SHP77 (cell line): ENCODE measurements around the gene PML.
"Not testable (repeated sequence)": the region's sequence is repeated elsewhere in the genome, so short reads cannot be mapped to it uniquely, and the experiment has no call there.

Experiments
- DNase-seq, 2 experiments: peaks; one replicate each; lab custom pipeline; 2025; lab: John Stamatoyannopoulos, UW

Gene PML

DNA sequence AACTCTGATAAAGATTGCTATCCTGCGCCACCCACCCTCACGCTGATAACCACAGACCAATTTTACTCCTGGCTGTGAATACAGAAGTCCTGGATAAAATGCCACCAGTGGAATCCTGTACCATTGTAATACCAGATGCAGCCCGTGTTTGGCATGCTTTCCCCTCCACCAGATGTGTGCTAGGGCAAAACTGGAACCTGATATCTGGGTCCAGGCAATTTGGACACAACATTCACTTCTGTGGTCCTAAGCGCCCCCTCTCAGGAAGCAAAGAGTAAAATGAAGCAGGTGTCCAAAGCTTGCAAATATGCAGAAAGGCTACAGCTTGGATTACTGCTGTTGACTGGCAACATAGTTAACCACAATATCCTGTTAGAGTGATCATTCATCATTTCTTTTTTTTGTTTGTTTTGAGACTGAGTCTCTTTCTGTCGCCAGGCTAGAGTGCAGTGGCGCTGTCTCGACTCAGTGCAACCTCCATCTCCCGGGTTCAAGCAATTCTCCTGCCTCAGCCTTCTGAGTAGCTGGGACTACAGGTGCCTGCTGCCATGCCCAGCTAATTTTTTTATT is 35.4 kb upstream of the PML start:
- DNase-seq, result peak in 1 of 2 experiments; percentile 21

DNA sequence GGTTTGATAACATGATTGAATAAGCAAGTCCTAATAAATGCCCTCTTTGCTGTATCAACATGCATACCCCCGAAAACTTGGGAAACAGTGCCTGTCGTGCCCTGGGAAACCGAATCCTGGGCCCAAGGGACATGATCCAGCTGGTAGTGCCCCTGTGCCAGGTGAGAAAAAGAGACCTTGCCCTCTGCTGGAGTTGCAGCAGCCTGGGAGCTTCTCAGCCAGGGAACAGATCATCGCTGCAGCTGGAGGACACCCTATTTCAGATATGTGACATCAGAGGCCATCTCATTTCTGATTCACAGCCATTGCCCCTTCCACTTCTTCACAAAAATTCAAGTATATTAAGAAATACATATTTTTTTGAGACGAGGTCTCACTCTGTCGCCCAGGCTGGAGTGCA is 34.7 kb upstream of the PML start:
- DNase-seq, result no peak

GRCh38 chr15:73960472-73961070 is 33.9 kb upstream of the PML start:
- DNase-seq, result not testable (repeated sequence)

DNA sequence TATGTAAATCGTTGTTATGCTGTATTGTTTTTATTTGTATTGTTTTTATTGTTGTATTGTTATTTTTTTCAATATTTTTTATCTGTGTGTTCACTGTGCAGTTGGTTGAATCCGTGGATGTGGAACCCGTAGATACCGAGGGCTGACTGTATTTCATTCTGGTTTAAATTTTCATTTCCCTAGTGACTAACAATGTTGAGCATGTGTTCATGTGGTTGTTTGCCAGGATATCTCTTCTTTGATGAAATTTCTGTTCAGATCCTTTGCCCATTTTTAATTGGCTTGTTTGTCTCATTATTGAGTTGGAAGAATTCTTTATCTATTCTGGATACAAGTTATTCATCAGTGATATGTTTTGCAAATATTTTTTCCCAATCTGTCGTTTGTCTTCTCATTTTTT is 32.1 kb upstream of the PML start:
- no peak for DNase-seq

GRCh38 chr15:73964736-73965093 is 29.8 kb upstream of the PML start:
- DNase-seq, result peak; percentile 59 to 65

DNA sequence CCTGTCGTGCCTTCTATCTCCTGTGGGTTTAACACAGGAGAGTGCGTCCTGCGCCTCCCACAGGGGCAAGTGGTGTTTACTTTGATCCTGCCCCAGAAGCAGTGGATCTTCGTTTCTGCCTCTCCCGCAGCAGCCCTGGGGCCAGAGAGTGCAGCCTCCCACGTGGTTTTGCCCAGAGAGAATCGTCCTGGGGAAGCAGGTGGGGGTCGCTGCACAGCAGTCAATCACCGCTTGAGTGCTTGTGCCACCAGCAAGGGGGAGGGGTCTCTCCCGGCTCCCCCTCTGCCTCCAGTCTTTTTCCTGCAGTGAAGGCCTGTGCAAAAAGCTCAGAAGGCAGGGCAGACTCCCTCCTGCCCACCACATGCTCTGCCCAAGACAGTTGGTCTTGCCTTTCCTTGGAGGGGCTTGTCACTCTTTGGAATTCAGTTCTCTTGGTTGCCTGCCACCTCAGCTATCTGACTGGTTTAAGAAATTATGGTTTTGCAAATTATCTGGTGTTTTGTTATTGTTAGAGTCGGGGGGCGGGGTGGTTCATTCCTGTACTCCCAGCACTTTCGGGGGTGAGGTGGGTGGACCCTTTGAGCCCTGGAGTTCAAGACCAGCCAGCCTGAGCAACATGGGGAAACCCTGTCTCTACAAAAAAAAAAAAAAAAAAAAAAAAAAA is 29.3 kb upstream of the PML start:
- no peak for DNase-seq

GRCh38 chr15:73965758-73966113 is 28.8 kb upstream of the PML start:
- DNase-seq, result no peak

GRCh38 chr15:73968461-73968860 is 26.1 kb upstream of the PML start:
- DNase-seq, result no peak

DNA sequence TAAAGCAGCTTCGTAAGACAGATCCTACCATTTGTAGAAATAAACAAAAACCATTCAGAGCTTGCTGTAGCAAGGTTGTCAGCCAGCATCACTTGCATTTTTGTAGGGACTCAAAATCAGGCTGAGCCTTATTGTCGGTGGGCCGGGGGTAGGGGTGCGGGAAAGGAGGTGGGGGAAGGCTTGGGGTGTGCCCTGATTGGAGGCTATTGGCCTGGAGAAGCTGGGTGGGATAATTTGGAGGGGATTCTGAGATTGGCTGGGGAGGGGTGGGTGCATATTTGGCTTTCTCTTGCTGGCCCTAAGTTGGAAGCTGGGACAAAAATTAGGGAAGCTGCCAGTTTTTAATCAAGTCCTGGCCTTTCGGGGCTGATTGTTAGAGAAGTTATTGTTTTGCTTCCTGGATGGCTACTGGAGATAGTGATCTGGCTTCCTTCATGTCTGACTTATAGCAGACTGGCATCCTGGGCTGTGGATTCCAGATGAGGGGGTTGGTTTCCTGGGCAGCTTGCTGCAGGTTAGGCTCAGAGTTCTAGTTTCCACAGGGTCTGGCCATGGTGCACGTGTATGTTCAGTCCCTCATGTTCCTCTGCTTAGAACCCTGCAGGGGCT is 25.3 kb upstream of the PML start:
- no peak for DNase-seq

- DNase-seq, result peak; percentile 62 to 74
These were observed 21.4 kb upstream of the PML start for GRCh38 chr15:73972984-73973682.

DNA sequence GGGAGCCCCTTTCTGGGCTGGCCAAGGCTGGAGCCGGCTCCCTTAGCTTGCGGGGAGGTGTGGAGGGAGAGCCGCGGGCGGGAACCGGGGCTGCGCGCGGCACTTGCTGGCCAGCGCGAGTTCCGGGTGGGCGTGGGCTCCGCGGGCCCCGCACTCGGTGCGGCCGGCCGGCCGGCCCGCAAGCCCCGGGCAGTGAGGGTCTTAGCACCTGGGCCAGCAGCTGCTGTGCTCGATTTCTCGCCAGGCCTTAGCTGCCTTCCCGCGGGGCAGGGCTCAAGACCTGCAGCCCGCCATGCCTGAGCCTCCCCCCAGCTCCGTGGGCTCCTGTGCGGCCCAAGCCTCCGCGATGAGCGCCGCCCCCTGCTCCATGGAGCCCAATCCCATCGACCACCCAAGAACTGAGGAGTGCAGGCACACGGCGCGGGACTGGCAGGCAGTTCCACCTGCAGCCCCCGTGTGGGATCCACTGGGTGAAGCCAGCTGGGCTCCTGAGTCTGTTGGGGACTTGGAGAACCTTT is 20.8 kb upstream of the PML start:
- DNase-seq, result not testable (repeated sequence)

DNA sequence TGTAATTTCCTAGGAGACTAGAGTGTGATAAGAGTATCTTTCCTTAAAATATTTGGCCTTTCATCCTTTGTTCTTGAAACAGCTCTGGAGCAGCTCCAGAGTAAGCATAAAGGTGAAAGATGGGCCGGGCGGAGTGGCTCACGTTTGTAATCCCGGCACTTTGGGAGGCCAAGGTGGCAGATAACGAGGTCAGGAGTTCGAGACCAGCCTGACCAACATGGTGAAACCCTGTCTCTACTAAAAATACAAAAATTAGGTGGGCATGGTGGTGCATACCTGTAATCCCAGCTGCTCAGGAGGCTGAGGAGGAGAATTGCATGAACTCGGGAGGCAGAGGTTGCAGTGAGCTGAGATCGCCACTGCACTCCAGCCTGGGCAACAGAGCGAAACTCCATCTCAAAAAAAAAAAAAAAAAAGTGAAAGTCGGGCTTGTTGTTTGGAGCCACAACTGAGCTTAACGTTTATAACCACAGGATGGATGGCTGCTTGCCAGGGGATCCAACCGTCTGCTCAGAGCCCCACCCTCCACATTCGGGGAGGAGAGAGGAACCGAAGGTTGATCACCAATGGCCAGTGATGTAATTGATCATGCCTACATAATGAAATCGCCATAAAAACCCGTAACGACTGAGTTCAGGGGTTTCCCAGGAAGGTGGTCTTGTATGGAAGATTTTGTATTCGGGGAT is 18.9 kb upstream of the PML start:
- DNase-seq, result not testable (repeated sequence)

DNA sequence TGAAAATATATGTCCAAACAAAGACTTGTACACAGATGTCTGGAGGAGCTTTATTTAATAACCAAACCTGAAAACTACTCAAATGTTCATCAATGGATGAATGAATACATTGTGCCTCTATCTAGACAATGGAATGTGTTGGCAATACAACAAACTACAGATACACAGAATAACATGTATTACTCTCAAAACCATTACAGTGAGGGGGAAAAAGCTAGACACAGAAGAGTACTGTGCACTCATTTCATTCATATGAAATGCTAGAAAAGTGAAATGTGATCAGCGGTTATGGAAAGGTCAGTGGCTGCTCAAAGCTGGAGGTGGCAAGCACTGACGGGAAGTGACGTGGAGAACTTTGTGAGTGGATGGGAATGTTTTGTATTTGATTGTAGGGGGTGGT is 15.6 kb upstream of the PML start:
- DNase-seq, result no peak

DNA sequence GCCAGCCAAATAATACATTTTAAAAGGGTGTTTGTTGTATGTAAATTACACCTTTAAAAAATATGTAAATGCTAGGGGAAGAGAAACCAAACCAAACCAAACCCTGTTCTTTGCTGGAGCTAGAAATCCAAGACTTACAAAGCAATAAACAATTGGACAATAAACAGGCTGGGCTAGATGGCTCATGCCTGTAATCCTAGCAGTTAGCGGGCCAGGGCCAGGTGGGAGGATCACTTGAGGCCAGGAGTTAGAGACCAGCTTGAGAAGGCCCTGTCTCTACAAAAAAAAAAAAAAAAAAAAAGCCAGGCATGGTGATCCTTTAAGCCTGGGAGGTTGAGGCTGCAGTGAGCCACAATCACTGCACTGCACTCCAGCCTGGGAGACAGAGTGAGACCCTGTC is 14.9 kb upstream of the PML start:
- no peak for DNase-seq

- DNase-seq, result no peak
These were observed 12.7 kb upstream of the PML start for GRCh38 chr15:73981761-73982221.

DNA sequence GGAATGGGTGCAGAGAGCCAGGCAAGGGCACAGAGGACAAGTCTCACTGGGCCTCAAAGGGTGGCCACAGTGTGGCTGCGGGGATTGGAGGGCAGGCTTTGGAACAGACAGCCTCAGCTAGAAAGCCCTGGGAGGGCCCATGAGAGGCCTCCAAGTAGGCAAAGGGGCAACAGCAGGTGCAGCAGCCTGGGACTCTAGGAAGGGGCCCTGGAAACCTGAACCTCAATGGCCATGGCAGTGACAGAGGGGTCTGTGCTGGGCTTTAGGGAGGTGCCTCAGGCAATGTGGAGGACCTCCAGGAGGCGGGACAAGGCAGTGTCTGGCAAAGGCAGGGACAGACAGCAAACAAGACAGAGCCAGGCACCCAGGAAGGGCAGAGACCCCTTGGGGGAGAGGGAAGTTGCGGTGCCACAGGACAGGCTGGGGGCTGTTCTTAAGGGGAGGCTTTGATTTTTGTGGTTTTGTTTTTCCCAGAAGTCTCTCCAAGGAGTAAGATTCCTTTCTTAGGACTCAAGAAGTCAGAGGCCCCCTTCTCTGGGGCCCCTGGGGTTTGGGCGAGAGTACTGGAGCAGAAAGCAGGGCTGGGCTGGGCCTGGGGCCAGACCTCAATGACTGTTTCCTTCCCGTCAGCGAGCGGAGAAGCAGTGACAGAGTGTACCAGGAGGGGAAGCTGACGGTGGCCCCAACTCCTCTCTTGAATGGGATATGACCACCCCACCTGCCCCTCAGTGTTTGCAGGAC is 12.1 kb upstream of the PML start:
- DNase-seq, result no peak

DNA sequence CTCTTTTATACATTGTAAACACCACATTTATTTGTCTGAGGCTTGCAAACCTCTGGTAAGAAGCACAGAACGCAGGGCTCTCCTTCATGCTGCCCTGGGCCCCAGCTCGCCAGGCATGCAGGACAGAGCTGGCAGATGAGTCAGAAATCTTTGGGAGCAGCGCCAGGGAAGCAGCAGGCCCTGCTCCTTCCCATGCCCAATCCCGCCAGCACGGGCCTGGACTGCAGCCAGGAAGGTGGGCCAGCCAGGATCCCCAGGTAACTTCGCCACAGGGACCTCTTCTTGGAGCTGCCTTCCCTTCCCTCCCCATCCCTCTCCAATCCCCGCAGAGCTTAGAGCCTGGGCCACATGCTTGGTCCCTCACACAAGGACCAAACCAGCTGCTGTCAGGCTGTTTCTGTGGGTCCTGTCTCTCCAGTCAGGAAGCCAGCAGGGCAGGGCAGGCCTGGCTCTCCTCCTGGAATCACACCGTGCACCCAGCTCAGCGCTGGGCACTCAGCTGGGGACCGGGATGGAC is 11.2 kb upstream of the PML start:
- no peak for DNase-seq

GRCh38 chr15:73983773-73984172 is 10.7 kb upstream of the PML start:
- no peak for DNase-seq

- DNase-seq, result no peak
These were observed 10.1 kb upstream of the PML start for GRCh38 chr15:73984208-73984979.
